ENCODE results near the gene USP47.

Gene USP47

GRCh38 chr11:11964774-11965150, 123.0 kb downstream of the USP47 start:
- no peak overlapping the region for H3K4me3 ChIP-seq (ENCODE audit: low read length)
- no peak for DNase-seq (ENCODE audit: low read depth)
- TF ChIP-seq, protein P1, sequence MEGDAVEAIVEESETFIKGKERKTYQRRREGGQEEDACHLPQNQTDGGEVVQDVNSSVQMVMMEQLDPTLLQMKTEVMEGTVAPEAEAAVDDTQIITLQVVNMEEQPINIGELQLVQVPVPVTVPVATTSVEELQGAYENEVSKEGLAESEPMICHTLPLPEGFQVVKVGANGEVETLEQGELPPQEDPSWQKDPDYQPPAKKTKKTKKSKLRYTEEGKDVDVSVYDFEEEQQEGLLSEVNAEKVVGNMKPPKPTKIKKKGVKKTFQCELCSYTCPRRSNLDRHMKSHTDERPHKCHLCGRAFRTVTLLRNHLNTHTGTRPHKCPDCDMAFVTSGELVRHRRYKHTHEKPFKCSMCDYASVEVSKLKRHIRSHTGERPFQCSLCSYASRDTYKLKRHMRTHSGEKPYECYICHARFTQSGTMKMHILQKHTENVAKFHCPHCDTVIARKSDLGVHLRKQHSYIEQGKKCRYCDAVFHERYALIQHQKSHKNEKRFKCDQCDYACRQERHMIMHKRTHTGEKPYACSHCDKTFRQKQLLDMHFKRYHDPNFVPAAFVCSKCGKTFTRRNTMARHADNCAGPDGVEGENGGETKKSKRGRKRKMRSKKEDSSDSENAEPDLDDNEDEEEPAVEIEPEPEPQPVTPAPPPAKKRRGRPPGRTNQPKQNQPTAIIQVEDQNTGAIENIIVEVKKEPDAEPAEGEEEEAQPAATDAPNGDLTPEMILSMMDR (IDR thresholded peaks at IDR 0.05; ENCODE audit: insufficient read depth, low read depth, low read length, missing control alignments): no peak

DNA sequence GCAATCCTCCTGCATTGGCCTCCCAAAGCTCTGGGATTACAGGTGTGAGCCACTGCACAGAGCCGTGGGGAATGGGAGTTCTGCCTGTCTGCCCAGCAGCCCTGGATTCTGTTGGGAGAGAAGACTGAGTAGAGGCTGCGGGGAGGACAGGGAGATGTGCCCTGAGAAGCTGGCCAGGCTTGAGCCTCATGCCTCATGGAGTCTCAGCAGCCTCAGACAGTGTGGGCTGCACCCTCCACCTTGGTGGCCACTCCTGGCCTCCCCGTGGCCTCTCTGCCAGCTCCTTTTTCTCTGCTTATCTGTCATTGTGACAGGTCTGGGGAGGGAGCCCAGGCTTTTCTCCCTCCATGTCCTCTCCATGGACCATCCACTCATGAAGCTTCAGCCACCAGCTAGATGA, 123.4 kb downstream of the USP47 start:
- no peak for DNase-seq (ENCODE audit: low read depth)

DNA sequence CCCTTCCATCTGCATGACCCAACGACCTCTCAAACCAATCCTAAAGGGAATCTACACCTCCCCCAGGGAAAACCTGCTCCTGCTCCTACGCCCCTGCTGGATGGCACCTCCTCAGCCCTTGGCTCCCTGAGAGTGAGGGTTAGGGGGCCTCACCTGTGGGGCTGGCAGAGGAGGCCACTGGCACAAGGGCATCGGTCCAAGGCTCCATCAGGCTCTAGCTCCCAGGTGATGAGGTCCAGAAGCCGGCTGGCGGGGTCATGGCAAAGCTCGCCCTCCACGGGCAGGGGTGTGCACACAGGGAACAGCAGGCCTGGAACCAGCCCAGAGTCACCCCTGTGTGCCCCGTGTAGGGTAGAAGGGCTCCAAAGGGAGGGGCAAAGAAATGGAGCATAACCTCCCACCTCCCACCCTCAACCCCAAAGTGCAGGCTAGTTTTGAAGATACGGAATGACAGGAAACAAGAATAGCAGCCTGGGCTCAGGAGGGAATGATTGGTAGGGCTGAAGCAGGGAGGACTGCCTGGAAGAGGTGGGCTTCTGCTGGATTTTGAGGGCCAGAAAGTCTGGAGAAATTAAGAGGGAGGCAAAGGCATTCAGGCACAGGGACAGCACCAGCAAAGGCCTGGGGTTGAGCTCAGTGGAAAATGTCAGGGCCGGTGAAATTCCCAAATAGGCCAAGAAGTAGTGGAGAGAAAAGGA, 124.0 kb downstream of the USP47 start:
- TF ChIP-seq, protein P1 (IDR thresholded peaks at IDR 0.05; ENCODE audit: insufficient read depth, low read depth, low read length, missing control alignments): no peak
- H3K4me3 ChIP-seq (ENCODE audit: low read length): no peak overlapping the region
- no peak for DNase-seq (ENCODE audit: low read depth)

More for the DNA sequence above, 123.4 kb downstream of the USP47 start:
- no peak overlapping the region for H3K4me3 ChIP-seq (ENCODE audit: low read length)
- TF ChIP-seq, protein P1 (IDR thresholded peaks at IDR 0.05; ENCODE audit: insufficient read depth, low read depth, low read length, missing control alignments): no peak

GRCh38 chr11:11966354-11966741, 124.6 kb downstream of the USP47 start:
- DNase-seq (ENCODE audit: low read depth): no peak
- H3K4me3 ChIP-seq (ENCODE audit: low read length): no peak overlapping the region
- TF ChIP-seq, protein P1 (IDR thresholded peaks at IDR 0.05; ENCODE audit: insufficient read depth, low read depth, low read length, missing control alignments): no peak

- H3K4me3 ChIP-seq (ENCODE audit: low read length): no peak overlapping the region
- peak; percentile 51 for DNase-seq (ENCODE audit: low read depth)
- TF ChIP-seq, protein P1 (IDR thresholded peaks at IDR 0.05; ENCODE audit: insufficient read depth, low read depth, low read length, missing control alignments): peak; percentile 67
These were observed 125.3 kb downstream of the USP47 start for GRCh38 chr11:11966826-11967668.

- TF ChIP-seq, protein P1 (IDR thresholded peaks at IDR 0.05; ENCODE audit: insufficient read depth, low read depth, low read length, missing control alignments): no peak
- H3K4me3 ChIP-seq (ENCODE audit: low read length): no peak overlapping the region
- DNase-seq (ENCODE audit: low read depth): no peak
These were observed 126.1 kb downstream of the USP47 start for GRCh38 chr11:11967669-11968510.

All from epithelial cell of esophagus (primary cell).